Stimulated activated CD4-positive, alpha-beta T cell treated with anti-CD3 and anti-CD28 coated beads, Interleukin-1b, Interleukin-23, amount 100 ng/mL, for 48 hours (primary cell): ENCODE results near the gene MRAP.
A peak's percentile ranks its signal among the peaks of the same experiment; 100 is the strongest.
"Not testable (repeated sequence)": the region's sequence is repeated elsewhere in the genome, so short reads cannot be mapped to it uniquely, and the experiment has no call there.

Experiments
- DNase-seq: peaks from one replicate; pipeline ENCODE4 v3.0.0-alpha.2; 2020

Gene MRAP

DNA sequence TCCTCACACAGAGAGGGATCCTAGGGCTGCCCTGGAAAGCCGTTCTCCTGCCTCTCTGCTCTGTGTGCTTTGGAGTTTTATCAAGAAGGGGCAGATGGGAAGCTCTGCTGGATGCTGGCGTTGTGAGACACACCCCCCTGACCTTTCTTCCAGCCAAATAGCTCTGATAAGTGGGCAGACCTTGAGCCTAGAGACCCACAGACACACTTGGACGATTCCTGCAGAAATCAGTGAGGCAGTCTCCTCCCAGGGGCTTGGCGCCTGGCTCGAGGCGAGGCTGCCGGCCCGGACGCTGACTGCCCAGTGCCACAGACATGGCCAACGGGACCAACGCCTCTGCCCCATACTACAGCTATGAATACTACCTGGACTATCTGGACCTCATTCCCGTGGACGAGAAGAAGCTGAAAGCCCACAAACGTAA is at the start of gene MRAP:
TSS of gene MRAP (plus strand) at position 198 of the 424 bp plus-strand sequence. CDS start at position 315, 117 bp downstream.
- no peak for DNase-seq

DNA sequence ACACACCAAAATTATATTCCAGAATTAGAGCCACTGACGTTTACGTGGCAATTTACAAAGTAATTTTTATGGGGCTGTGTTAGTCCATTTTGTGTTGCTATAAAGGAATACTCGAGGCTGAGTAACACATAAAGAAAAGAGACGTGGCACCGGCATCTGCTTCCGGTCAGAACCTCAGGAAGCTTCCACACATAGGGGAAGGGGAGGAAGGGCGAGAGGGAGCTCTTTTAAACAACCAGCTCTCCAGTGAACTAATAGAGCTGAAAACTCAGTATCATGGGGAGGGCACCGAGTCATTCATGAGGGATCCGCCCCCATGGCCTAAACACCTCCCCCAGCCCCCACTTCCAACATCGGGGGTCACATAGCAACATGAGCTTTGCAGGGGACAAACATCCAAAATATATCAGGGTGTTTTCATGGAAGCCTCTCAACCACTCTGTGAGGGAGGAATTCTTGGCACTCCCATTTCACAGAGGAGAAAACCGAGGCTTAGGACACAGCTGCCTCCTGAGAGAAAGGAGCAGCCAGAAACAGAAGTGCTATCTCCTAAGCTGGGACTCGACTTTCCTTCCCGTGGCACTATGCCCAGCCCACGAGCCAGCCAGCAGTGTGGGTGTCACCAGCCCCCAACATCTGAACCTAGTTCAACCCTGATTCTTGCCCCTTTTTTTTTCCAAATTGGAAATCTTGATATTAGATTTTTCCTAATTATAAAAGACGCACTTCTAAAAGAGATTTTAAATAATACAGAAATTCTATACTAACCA is 49.0 kb upstream of the MRAP start:
- no peak for DNase-seq

DNA sequence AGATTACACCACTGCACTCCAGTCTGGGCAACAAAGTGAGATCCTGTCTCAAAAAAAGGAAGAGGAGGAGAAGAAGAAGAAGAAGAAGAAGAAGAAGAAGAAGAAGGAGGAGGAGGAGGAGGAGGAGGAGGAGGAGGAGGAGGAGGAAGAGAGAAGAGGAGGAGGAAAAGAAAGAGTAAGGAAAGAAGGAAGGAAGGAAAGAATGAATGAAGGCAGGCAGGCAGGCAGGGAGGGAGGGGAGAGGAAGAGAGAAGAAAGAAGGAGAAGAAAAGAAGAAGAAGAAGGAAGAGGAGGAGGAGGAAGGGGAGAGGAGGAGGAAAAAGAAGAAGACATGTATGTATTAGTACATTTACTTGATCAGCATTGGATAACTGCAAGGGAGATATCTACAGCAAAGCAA is 46.5 kb upstream of the MRAP start:
- no peak for DNase-seq

DNA sequence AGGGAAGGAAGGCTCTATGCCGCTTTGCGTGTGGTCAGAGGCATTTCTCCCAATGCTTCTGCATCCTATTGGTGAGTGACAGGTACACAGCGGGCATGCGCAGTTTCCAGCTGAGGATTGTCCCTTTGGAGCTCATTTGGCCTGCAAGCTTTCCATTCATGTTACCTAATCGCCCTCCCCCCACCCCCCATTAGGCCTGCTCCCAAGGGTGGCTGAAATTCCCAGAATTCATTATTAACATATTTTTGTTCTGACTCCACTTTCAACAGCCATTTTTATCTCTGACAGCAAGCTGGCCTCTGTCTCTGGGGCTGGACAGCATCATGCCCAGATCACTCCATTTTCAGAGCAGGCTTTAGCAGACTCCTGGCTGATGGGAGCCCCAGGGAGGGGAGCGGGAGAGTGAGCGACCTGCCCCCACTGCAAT is 45.4 kb upstream of the MRAP start:
- no peak for DNase-seq

DNA sequence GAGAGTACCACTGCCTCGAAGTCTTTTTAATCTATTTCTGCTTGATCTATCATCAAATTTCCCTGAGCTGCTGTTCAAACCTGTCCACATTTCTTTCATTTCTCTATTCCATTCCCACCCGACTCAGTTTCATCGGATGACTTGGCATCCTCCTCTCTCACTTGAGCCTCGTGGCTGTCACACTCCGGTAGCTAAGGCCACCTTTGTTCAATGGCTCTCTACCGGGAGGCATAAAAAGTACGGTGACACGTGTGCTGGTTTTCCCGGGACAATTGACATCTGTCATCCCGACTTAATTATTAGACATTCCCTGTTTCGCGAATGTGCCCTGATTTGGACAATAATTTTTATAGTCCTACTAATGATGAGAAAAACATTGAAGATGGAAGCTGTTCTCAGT is 42.4 kb upstream of the MRAP start:
- no peak for DNase-seq

DNA sequence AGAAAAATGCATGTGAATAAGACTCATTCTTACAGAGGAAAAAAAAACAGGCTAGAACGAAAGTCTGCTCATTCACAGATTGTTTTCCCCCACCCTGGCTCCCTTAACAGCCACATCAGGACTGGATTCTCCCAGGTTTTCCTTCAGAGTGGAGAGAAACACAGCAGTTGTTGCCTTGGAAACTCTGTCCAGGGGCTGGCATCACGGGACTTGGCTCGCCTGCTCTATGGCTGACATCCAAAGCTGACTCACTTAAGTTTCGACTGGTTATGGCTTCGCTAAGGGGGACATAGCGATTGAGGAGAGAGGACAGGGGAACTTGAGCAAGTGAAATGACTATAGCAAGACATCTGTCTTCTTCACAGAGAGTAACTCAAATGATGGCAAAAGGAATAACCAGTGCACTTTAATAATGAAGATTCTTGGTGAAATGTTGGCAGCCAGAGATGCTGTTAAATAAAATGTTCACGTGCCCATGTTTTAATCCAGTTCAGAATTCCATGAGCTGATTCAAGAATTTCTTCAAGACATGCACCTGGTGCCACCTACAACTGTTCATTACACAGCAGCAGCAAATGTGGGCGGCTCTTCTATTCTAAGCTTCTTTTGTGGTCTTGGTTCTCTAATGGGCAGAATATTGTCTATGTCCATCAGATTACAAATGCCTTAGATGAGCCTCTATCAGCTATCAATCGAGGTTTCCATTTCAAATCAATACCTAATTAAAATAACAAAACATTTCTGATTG is 41.6 kb upstream of the MRAP start:
- DNase-seq: no peak

DNA sequence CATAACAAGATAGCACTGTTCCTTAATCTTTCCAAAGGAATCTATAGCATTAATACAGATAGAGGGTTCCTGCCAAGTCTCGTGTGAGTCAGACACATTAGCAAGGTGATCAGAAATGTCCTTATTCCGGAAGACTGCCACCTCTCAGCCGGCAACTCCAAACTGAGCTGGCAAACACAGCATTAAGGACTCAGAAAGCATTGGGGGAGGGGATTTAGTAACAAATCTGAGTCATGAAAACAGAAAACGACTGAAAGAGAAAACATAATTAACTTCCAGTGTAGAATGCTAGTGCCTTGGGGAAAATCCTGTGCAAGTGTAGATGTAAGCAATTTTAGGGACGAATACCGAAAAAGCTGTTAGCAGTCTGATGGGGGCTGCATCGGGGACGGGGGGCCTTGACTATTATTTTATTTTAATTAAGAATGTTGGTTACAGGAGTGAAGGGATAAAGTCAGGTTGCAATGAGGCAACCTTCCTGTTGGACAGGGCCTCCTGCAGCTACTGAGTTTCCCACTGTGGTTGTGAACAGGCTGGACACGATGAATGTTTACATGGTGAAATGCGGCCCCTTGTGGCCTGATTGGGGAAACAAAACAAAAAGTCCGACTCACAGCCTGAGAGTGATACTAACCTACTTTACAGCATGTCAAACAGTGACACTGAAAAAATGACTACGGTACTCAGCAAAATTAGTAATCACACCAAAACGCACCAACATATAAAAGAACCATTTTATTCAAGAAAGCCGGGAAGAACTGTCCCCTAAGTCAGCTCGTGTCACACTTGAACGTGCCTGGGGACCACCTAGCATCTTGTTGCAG is 40.5 kb upstream of the MRAP start:
- peak; percentile 49 for DNase-seq

DNA sequence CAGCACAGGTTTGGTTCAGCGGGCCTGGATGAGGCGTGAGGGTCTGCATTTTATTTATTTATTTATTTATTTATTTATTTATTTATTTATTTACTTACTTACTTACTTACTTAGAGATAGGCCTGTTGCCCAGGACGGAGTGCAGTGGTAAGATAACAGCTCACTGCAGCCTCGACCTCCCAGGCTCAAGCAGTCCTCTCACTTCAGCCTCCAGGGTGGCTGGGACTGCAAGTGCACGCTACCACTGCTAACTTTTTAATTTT is 39.9 kb upstream of the MRAP start:
- DNase-seq: not testable (repeated sequence)

DNA sequence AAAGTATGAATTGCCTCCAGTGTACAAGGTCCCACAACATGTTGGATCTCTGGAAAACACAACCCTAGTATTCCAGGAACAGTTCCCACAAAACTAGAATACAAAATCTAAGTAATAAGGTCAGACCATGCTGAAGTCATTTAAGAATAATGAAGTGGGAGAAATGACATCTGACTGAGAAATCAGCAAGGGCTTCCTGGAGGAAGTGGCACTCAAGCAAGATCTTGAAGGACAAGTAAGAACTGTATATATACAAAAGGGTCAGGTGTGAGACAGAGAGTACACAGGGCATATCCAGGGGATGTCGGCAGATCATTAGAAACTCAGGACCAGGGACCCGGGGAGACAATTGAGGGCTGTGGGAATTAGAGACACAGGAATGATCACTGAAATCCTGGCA is 38.5 kb upstream of the MRAP start:
- DNase-seq: no peak

DNA sequence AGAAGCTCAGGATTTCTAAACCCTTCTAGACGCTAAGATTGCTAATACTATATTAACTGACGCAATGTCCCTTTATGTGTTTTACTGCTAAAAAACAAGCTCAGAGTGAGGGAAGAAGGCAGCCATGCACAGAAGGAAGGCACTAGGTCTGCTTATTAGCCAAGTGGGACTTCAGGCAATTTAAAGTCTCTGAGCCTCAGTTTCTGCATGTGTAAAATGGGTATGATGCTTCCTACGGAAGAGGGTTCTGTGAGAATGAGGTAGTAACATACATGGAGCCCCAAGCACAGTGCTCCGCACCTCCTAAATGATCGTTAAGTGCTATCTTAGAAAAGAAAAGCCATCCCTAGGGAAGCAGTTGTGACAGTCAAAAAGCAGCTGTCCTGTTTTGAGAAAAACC is 36.7 kb upstream of the MRAP start:
- no peak for DNase-seq

DNA sequence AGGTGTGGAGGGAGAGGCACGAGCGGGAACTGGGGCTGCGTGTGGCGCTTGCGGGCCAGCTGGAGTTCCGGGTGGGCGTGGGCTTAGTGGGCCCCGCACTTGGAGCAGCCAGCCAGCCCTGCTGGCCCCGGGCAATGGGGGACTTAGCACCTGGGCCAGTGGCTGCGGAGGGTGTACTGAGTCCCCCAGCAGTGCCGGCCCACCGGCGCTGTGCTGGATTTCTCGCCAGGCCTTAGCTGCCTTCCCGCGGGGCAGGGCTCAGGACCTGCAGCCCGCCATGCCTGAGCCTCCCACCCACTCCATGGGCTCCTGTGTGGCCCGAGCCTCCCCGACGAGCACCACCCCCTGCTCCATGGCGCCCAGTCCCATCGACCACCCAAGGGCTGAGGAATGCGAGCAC is 33.3 kb upstream of the MRAP start:
- not testable (repeated sequence) for DNase-seq

DNA sequence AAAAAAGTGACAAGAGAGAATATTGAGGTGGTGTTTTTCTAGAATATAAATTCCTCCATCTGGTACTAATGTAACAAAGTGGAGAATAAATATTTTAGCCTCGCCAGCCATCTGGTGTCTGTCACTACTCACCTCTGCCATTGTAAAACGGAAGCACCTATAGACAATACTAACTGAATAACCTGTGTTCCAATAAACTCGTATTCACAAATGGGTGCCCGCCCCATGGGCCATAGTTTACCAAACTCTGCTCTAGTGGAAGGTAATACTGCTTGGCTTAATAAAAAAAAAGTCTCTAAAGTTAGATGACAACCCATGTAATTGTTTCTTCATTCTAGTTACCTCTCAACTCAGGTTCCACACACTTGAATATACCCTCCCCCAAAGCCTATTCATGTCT is 27.9 kb upstream of the MRAP start:
- DNase-seq: no peak

DNA sequence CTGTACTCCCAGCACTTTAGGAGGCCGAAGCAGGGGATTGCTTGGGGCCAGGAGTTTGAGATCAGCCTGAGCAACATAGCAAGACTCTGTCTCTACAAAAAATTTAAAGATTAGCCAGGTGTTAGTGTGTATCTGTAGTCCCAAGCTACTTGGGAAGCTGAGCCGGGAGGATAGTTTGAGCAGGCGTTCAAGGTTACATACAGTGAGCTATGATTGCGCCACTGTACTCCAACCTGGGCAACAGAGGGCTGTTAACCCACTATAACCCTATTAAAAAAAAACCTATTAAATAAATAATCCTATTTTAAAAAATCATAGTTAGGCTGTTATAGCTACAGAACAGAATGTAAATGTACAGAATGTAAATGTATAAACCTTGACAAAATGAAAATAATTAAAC is 22.0 kb upstream of the MRAP start:
- DNase-seq: no peak

DNA sequence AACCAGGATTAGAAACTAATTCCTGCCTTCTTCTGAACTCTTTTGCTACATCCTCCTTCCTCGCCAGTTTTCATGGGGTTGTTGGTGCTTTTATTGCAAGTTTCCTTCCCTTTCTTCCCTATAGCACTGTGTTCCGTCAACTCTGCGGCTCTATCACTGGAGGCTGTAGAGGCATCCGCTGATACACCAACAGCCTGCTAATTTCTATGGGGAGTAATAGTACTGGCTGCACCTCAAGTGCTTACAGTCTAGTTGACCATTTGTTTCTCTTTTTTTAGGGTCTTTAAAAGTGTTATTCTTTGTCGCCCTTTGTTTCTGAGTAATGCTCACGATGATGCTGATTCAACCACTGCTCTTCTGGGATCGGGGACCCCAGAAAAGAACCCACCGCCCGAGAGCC is 20.6 kb upstream of the MRAP start:
- no peak for DNase-seq

DNA sequence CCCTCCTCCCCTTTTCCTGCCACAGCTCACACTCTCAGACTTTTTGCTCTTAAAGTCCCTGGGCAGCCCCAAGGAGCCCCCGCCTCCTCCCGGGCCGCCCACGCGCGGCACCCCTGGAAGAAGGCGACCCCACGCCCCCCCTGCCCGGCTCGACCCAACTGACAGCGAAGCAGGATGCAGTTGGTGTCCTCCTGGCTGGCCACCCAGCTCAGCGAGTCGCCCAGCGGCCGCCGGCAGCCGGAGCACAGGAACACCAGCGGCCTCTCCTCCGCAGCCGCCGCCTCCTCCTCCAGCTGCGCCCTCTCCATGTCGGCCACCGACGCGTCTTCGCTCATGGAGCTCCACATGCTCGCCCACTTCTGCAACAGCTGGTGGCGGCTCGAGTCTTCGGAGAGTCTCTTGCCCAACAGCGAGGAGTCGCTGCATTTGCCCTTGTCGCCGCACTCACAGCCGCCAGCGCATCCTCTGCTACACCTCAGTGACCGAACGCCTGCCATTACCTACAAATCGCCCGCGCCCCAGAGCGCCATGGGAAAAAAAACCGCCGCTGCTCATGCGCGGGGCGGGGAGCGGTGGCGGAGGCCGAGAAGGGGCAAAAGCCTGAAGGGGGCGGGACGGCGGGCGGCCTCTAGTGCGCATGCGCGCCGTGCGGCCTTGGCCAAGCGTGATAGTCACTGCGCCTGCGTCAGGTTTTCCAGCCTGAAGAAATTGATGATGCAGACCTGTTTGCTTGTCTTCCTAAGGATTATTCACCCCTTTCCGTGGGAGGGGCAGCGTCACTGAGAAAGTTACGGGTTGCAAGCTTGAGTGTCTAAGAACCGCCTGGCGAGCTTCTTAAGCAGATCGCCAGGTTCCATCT is 19.9 kb upstream of the MRAP start, which contains the start of gene MIS18A:
TSS of gene MIS18A (minus strand) at position 532 of the 859 bp plus-strand sequence. CDS start at position 497, 35 bp downstream.
- peak; percentile 99 for DNase-seq

DNA sequence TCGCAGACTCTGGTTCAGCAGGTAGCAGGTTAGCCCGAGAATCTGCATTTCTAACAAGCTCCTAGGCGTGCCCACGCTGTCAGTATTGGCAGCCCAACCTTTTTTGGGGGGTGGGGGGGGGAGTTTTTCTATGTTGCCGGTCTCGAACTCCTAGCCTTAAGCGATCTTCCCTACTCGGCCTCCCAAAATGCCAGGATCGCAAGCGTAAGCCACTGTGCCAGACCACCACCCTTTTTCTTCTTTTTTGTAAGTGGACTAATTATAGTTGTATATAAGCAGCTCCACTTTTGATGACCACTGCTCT is 19.3 kb upstream of the MRAP start:
- no peak for DNase-seq

DNA sequence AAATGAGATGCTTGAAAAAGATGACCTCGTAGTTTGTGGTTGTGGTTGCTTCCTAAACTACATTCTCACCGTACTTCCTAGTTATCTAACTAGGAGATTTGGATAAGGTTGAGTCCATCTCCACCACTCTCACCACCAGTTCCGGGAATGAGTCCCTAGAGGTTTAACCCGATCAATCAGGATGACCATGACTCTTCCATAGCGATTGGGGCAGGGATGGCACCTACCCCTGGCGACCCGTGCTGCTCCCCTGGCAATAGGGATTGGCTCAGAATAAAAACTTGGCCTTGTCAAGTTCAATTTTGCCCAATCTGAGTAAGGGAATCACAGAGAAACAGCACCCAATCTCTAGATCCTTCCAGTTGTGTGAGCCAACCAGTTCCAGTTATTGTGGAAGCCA is 17.1 kb upstream of the MRAP start:
- no peak for DNase-seq

DNA sequence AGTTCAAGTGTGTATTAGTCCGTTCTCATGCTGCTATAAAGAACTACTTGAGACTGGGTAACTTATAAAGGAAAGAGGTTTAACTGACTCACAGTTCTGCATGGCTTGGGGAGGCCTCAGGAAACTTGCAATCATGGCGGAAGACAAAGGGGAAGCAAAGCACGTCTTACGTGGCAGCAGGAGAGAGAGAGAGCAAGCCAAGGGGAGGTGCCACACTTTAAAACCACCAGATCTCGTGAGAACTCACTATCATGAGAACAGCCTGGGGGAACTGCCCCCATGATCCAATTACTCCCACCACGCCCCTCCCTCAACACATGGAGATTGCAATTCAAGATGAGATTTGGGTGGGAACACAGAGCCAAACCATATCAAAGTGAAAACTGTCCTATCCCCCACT is 15.7 kb upstream of the MRAP start:
- DNase-seq: no peak

DNA sequence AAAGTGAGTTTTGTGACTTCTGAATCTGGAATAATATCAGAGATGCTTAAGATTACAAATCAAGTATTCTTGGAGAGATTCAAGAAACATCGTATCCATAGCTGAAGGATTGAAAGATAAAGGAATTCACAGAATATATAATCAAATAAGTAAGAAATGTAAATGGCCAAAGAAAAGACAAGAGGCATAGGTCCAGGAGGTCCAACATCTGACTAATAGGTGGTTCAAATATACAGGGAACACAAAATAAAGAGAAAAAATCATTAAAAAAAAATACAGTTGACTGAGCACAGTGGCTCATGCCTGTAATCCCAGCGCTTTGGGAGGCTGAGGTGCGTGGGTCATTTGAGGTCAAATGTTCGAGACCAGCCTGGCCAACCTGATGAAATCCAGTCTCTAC is 13.2 kb upstream of the MRAP start:
- DNase-seq: no peak

DNA sequence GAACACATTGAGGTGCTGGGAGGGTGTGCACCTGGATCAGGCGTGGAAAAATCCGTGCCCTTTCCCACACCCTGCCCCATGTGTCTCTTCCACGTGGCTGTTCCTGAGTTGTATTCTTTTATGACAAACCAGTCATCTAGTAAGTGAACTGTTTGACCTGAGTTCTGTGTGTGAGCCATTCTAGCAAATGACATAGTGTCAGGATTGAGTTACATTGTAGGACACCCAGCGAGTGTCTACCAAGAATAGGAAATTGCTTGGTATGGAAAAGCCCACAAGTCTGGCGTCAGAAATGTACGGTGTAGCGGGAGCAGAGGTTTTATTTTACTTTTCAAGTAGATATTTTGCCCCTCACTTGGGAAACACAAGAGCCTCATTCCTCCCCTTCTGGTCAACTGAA is 1.2 kb upstream of the MRAP start:
- DNase-seq: no peak

DNA sequence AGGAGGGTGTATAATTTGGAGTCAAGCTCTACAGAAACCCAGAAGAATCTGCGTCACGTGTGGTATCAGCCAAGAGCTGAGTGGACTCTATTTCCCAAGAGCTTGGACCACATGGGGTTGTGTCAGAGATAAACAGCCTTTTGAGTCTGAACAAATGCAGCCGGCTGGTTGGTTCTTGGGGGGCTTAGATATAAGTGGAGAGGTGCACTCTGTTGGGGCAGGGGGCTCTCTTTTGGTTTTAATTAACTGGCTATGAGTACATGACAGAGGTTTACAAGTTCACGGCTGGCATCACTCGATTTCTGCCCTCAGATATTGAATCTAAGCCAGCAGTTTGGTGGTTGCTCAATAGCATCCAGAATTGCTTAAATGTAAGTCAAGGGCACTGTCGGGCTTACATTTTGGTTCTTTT is 501 bp upstream of the MRAP start:
- no peak for DNase-seq

DNA sequence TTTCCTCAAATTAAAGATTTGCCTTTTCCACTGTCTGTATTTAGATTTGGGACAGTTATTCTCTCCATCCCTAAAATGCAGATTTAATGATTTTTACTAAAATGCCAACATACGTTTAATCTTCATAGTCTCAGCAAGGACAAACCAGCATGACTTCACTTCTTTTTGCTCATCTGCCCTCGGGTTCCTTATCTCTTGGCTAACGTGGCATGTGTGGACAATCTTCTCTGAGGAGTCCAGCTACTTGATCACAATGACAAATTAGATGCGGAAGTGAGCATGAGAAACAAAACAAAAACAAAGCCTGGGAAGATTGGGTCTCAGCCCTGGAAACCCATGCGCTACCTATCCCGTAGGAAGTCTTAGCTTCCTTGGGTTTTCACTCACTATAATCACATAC is 1.0 kb downstream of the MRAP start:
- DNase-seq: no peak

DNA sequence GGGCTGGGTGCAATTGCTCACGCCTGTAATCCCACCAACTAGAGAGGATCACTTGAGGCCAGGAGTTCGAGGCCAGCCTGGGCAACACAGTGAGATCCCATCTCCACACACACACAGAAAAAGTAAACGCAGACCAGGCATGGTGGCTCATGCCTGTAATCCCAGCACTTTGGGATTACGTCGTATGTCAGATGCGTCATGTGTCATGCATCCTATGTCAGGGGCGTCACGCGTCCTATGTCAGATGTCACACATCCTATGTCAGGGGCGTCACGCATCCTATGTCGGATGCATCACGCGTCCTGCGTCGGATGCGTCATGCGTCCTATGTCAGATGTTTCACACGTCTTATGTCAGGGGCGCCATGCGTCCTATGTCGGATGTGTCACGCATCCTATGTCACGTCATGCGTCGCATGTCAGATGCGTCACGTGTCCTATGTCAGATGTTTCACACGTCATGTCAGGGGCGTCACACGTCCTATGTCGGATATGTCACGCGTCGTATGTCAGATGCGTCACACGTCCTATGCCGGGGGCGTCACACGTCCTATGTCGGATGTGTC is 1.5 kb downstream of the MRAP start:
- DNase-seq: no peak
